Suprapubic skin (tissue), 4 donors: ENCODE results near the gene LYPD6B. TPM values are rescaled to one million over a fixed set of nuclear protein-coding genes. Genes with fewer than 3 reads are reported as not detected.

ENCODE experiments used
- DNase-seq, 2 donors: peaks; one replicate each; pipeline ENCODE4 v3.0.0-alpha.2; 2019; ENCODE audit warnings: low spot score in 2 of 2
- H3K27ac ChIP-seq: fragments of 200-600 bp; sonication (generic); one replicate; pipeline ENCODE4 v1.5.1; 2019
- H3K27me3 ChIP-seq: fragments of 200-600 bp; sonication (generic); one replicate; pipeline ENCODE4 v1.5.1; 2019
- H3K36me3 ChIP-seq: fragments of 200-600 bp; sonication (generic); one replicate; pipeline ENCODE4 v1.5.1; 2019
- H3K4me1 ChIP-seq: fragments of 200-600 bp; sonication (generic); one replicate; pipeline ENCODE4 v1.5.1; 2019
- H3K4me3 ChIP-seq: fragments of 200-600 bp; sonication (generic); one replicate; pipeline ENCODE4 v1.5.1; 2019; ENCODE audit warnings: mild to moderate bottlenecking
- H3K9me3 ChIP-seq: fragments of 200-600 bp; sonication (generic); one replicate; pipeline ENCODE4 v1.5.1; 2019
- CTCF ChIP-seq, 2 donors: fragments of 200-600 bp in 1 of 2; fragments of 450-650 bp in 1 of 2; sonication (generic) in 1 of 2; IDR thresholded peaks; one replicate each; pipeline ENCODE4 v1.5.1; 2016 to 2019; ENCODE audit warnings: antibody characterized with exemption in 2 of 2, mild to moderate bottlenecking in 1 of 2, moderate library complexity in 1 of 2
- EP300 ChIP-seq: sonication (generic); formaldehyde crosslinking; IDR thresholded peaks from one replicate; pipeline ENCODE4 v1.6.1; 2017; ENCODE audit warnings: antibody characterized with exemption
- POLR2A ChIP-seq, 2 donors: fragments of 450-650 bp; IDR thresholded peaks; one replicate each; pipeline ENCODE4 v1.6.1; 2017; ENCODE audit warnings: antibody characterized with exemption in 2 of 2, mild to moderate bottlenecking in 2 of 2, moderate library complexity in 2 of 2
- POLR2AphosphoS5 ChIP-seq, 3 donors: sonication (generic); formaldehyde crosslinking; IDR thresholded peaks; one replicate each; pipeline ENCODE4 v1.6.1; 2017; ENCODE audit warnings: antibody characterized with exemption in 3 of 3
- WGBS: methylation state at CpG from one replicate; pipeline ENCODE4 v1.1.5; 2018; 5-methylcytosine and 5-hydroxymethylcytosine counted together
- total RNA-seq, 4 donors: library from RNA; depleted of rRNA; stranded (reverse); fragments of >200 nt; gene quantifications; one replicate each; pipeline ENCODE4 v1.1.0, GENCODE V29; 2016

Gene LYPD6B
- total RNA-seq, 4 donors from 2014 or later: 83.7 to 129 (median 97.7) TPM

GRCh38 chr2:149129433-149129832, 90.9 kb downstream of the LYPD6B start:
- Histone ChIP-seq H3K4me1 (peaks cover 14% of the 10 kb centered on the region), H3K36me3 (no peaks in the 10 kb centered on the region), H3K27me3 (no peaks in the 10 kb centered on the region), H3K4me3 (no peak overlapping the region), H3K9me3 (no peaks in the 10 kb centered on the region), H3K27ac (no peak overlapping the region)
- no peak for DNase-seq
- WGBS: 59% methylated on average over 2 of the region's 2 CpGs
- TF ChIP-seq CTCF (IDR thresholded peaks at IDR 0.05): no peak

GRCh38 chr2:149132339-149132738, 93.8 kb downstream of the LYPD6B start:
- H3K9me3 ChIP-seq: no peaks in the 10 kb centered on the region
- H3K4me1 ChIP-seq: peaks cover 14% of the 10 kb centered on the region
- WGBS: 29% methylated on average over 3 of the region's 3 CpGs
- H3K4me3 ChIP-seq: no peak overlapping the region
- no peaks in the 10 kb centered on the region for H3K36me3 ChIP-seq
- no peak overlapping the region for H3K27ac ChIP-seq
- no peak for DNase-seq
- no peak for TF ChIP-seq POLR2A (IDR thresholded peaks at IDR 0.05)
- H3K27me3 ChIP-seq: no peaks in the 10 kb centered on the region

- Histone ChIP-seq H3K4me3 (no peak overlapping the region), H3K27ac (no peak overlapping the region), H3K36me3 (no peaks in the 10 kb centered on the region), H3K4me1 (peaks cover 14% of the 10 kb centered on the region), H3K27me3 (no peaks in the 10 kb centered on the region), H3K9me3 (no peaks in the 10 kb centered on the region)
- TF ChIP-seq POLR2A (IDR thresholded peaks at IDR 0.05): no peak
- no peak for TF ChIP-seq CTCF (IDR thresholded peaks at IDR 0.05)
- no peak for TF ChIP-seq EP300
- TF ChIP-seq POLR2AphosphoS5 (IDR thresholded peaks at IDR 0.05): no peak
- DNase-seq: no peak
- WGBS: 74% methylated on average over 1 of the region's 1 CpG
These were observed 94.4 kb downstream of the LYPD6B start for GRCh38 chr2:149132901-149133300.

GRCh38 chr2:149134335-149134923, 95.9 kb downstream of the LYPD6B start:
- Histone ChIP-seq H3K36me3 (no peaks in the 10 kb centered on the region), H3K4me3 (no peak overlapping the region), H3K27ac (no peak overlapping the region), H3K4me1 (peaks cover 14% of the 10 kb centered on the region), H3K27me3 (no peaks in the 10 kb centered on the region), H3K9me3 (no peaks in the 10 kb centered on the region)
- WGBS: 82% methylated on average over 5 of the region's 5 CpGs
- DNase-seq: no peak
- TF ChIP-seq CTCF (IDR thresholded peaks at IDR 0.05) (no peak), POLR2A (IDR thresholded peaks at IDR 0.05) (no peak), POLR2AphosphoS5 (IDR thresholded peaks at IDR 0.05) (no peak), EP300 (no peak)

- no peak for DNase-seq
- TF ChIP-seq POLR2AphosphoS5 (IDR thresholded peaks at IDR 0.05): no peak
- no peak for TF ChIP-seq POLR2A (IDR thresholded peaks at IDR 0.05)
- TF ChIP-seq CTCF (IDR thresholded peaks at IDR 0.05): no peak
- no peak for TF ChIP-seq EP300
- no peak overlapping the region for H3K27ac ChIP-seq
- H3K36me3 ChIP-seq: no peaks in the 10 kb centered on the region
- no peak overlapping the region for H3K4me3 ChIP-seq
- no peaks in the 10 kb centered on the region for H3K9me3 ChIP-seq
- no peaks in the 10 kb centered on the region for H3K27me3 ChIP-seq
- WGBS: 92% methylated on average over 4 of the region's 4 CpGs
- peaks cover 14% of the 10 kb centered on the region for H3K4me1 ChIP-seq
These were observed 97.6 kb downstream of the LYPD6B start for GRCh38 chr2:149136111-149136510.

GRCh38 chr2:149141046-149141445, 102.5 kb downstream of the LYPD6B start:
- H3K36me3 ChIP-seq: no peaks in the 10 kb centered on the region
- H3K4me1 ChIP-seq: no peaks in the 10 kb centered on the region
- DNase-seq: no peak
- no peak for TF ChIP-seq POLR2AphosphoS5 (IDR thresholded peaks at IDR 0.05)
- no peak for TF ChIP-seq EP300
- no peak for TF ChIP-seq POLR2A (IDR thresholded peaks at IDR 0.05)
- no peak for TF ChIP-seq CTCF (IDR thresholded peaks at IDR 0.05)
- H3K9me3 ChIP-seq: no peaks in the 10 kb centered on the region
- H3K4me3 ChIP-seq: no peak overlapping the region
- no peak overlapping the region for H3K27ac ChIP-seq
- H3K27me3 ChIP-seq: no peaks in the 10 kb centered on the region
- whole genome bisulfite sequencing: 76% methylated on average over 5 of the region's 5 CpGs
